Measurements from ENCODE around the gene DAPL1.
A peak's percentile ranks its signal among the peaks of the same experiment; 100 is the strongest.

DAPL1 gene, protein sequence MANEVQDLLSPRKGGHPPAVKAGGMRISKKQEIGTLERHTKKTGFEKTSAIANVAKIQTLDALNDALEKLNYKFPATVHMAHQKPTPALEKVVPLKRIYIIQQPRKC

GRCh38 chr2:158795195-158795924 lies at the start of gene DAPL1:
Gene DAPL1, plus strand, starts transcription at chr2:158795317. Its CDS starts 56 bp downstream, at chr2:158795373.
- peak; percentile 71 for DNase-seq

- no peak for DNase-seq
Observed at GRCh38 chr2:158745866-158746382, 49.2 kb upstream of the DAPL1 start.

DNA sequence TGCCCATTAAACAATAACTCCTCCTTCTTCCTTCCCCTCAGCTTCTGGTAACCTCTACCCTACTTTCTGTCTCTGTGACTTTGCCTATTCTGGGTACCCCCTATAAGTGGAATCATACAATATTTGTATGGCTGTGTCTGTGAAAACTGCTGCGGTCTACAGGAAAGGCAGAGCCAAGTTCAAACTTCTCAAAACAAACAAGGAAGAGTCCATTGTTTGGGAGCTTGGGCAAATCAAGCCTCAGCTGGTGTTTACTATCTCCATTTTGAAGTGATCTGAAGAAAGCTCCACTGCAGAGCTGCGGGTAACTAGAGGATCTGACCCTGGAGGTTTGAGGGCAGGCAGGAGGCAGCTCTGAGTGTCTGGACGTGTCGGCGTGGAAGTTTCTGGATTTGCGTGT lies 48.6 kb upstream of the DAPL1 start:
- DNase-seq, result no peak

GRCh38 chr2:158747281-158747680 lies 47.8 kb upstream of the DAPL1 start:
- no peak for DNase-seq

- DNase-seq, result no peak
Observed at GRCh38 chr2:158748926-158749590, 46.1 kb upstream of the DAPL1 start.

GRCh38 chr2:158750458-158751125 lies 44.5 kb upstream of the DAPL1 start:
- no peak for DNase-seq

- DNase-seq, result peak; percentile 33
Observed at GRCh38 chr2:158753641-158754611, 41.2 kb upstream of the DAPL1 start.

DNA sequence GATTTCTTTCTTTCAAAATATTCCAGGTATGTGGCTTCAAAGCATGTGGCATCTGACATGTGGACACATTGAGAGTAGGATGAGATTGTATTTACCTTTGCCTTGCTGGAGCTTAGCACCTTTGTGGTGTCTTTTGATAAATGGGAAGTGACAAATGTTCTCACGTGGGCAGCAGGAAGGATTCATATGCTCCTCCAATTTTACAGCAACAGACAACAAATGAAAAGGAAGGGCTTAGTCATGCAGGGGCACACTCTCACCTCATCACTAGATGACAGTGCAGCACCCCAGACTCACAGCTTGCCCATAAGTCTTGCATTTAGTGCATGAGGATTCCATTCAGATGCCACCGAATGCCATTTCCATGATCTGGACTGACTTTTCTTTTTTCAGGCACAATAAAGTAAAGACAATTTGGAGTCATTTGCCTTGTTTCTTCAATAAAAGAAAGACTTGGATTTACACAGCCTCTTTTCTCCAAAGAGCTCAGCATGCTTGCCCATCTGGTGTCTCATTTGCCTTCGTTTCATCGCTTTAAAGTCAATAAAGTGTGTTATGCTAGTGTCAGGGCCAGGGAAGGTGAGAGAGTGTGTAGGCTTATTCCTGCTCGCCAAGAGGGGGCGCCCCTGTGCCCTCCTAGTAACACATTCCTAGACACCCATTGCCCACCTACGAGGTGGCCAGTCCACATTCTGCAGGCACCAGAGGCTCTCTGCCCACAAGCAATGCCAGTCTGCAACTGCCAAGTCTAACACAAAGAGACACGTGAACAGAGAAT lies 39.6 kb upstream of the DAPL1 start:
- no peak for DNase-seq

GRCh38 chr2:158756331-158756730 lies 38.8 kb upstream of the DAPL1 start:
- DNase-seq, result no peak

DNA sequence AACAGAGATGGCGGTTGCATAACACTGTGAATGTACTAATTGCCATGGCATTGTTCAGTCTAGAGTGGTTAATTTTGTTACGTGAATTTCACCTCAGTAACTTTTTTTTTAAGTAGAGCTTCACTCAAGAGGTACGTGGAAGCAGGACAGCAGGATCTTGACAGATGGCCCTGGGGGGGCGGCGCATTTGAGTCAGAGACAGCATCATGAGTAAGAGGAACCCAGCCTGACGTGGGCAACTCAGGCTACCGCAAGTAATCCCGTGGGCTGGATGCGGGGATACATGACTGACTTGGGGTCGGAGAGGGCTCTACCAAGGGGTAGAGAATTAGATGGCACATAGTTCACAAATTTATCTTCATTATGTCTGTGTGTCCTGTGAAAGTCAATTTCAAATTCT lies 38.1 kb upstream of the DAPL1 start:
- no peak for DNase-seq

DNA sequence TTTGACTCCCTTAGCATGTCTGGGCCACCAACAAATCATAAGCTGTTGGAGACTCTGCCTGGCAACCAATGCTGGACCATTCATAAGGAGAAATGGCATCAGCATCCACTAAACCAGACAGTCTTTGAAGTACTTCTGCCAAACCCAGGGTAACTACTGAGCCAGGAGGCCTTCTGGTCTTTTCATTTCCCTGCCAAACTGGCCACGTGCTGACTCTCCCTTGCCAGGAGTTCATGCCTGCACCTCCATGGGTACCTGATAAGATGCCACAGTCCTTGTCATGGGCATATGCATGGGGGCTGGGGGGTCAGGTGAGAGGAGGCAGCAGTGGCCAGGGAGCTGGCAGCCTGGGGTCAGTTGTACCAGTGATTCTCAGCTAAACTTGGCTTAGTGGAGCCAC lies 34.2 kb upstream of the DAPL1 start:
- no peak for DNase-seq

DNA sequence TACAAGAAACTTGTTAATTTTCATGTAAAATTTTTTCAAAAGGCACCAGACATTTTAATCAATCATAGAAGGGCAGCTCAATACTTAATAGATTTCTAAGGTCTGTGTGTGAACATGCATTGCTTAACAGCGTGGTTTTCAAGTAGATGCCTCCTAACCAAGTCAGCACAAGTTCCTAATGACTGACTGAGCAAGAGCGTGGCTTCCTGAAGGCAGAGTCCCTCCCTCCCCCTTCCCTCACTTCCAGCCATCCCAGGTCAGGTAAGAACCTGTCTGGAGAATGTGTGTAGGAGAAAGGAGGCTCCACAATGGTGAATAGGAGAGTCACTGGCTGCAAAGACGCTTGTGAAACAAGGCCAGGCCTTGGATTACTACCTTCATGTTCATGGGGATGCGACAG lies 33.5 kb upstream of the DAPL1 start:
- DNase-seq, result no peak

DNA sequence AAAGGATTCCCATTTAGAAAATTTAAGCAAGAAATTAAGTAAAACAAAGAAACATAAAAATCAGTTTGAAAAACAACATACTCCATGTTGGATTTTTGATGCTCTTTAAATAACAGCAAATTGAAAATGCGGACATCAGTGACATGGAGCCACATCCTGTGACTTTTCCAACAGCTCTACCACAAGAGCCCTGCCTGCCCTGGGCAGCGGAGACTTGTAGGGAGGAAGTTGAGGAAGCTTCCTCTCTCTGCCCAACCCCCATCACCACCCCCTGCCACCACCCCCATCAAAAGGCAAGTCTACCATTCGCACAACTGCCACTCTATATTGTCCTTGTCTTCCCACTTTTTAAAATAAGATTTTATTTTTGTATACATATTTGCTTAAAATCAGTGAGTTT lies 32.8 kb upstream of the DAPL1 start:
- no peak for DNase-seq

- no peak for DNase-seq
Observed at GRCh38 chr2:158766524-158766923, 28.6 kb upstream of the DAPL1 start.

DNA sequence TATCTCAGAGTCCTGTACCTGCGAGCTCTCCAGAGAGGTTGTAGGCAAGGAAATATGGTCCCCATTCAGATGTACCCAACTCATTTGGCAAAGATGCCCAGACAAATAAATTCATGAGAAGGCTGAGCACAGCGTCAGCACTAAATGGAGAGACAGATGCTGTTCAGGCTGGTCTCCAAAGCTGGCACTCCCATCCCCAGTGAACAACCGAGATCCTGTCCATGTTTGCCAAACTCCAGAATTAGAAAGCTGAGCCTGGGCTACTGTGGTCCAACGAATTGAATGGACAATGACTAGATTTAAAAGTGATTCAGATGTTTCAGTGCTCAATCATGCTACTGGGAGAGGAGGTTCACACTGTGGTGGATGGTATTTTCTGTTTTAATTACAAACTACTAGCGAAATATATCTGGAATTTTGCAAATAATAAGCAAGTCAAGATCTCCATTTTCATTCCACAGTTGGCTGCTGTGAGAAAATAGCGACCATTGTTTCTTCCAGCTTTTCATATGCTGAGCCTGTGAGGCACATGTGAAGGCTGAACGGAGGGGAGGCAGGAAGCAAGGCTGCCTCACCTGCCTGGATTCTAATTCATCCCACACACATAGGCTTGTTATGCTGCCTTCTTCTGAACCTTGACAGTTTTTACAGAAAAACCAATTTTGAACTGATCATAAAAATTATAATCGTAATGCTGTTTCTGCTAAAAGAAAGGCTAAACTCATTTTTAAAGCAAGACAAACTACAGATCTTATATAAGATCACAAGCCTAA lies 22.6 kb upstream of the DAPL1 start:
- no peak for DNase-seq

DNA sequence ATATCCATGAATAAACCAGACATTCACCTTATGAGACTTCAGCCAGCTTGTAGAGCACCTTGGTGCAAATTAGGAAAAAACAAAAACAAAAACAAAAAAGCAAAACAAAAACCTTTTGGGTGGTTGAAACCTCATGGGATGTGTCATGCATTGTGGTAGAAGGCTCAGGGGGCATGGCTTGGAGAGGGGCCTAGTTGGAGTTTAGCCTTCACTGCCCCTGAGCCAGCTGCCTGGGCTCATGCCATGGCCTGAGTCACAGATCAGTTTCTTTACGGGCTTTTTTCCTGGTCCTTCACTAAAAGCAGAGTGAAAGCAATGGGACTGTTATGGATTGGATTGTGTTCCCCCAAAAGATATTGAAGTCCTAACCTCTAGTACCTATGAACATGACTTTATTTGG lies 22.0 kb upstream of the DAPL1 start:
- DNase-seq, result no peak

GRCh38 chr2:158774681-158775080 lies 20.4 kb upstream of the DAPL1 start:
- no peak for DNase-seq

DNA sequence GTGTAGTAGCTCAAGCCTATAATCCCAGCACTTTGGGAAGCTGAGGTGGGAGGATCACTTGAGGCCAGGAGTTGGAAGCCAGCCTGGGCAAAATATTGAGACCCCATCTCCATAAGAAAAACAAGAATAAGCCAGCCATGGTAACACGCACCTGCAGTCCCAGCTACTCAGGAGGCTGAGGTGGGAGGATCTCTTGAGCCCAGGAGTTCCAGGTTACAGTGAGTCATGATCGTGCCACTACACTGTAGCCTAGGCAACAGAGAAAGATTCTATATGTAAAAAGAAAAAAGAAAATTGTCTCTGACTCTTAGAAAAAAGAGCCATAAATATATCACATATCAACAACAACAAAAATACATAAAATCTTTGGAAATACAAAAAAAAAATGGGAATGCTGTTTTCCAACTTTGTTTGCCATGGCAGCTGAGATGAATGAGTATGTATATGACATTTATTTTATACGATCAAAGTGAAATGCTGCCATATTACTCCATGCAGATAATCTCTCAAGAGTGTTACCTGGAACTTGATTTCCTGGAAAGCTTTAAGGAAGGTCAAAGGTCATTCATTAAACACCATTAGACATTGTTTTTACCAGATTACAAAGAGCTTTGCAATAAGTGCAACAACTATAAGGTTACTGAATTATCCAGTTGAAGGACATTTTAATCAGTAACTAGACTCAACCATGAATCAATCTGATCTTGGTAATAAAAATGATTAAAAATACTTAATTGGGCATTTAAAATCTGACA lies 19.7 kb upstream of the DAPL1 start:
- DNase-seq, result no peak

GRCh38 chr2:158776231-158776630 lies 18.9 kb upstream of the DAPL1 start:
- DNase-seq, result peak; percentile 57

- DNase-seq, result no peak
Observed at GRCh38 chr2:158777077-158777476, 18.0 kb upstream of the DAPL1 start.

All from NCI-H2029 (cell line).